NK-92 (cell line): ENCODE results near the gene PRR16.

ENCODE experiments used
- DNase-seq: peaks from one replicate; lab custom pipeline; 2025; ENCODE audit not compliant: unreplicated experiment; lab: John Stamatoyannopoulos, UW

Gene PRR16

GRCh38 chr5:120463006-120463680 is 957 bp upstream of the PRR16 start:
- DNase-seq, result no peak

DNA sequence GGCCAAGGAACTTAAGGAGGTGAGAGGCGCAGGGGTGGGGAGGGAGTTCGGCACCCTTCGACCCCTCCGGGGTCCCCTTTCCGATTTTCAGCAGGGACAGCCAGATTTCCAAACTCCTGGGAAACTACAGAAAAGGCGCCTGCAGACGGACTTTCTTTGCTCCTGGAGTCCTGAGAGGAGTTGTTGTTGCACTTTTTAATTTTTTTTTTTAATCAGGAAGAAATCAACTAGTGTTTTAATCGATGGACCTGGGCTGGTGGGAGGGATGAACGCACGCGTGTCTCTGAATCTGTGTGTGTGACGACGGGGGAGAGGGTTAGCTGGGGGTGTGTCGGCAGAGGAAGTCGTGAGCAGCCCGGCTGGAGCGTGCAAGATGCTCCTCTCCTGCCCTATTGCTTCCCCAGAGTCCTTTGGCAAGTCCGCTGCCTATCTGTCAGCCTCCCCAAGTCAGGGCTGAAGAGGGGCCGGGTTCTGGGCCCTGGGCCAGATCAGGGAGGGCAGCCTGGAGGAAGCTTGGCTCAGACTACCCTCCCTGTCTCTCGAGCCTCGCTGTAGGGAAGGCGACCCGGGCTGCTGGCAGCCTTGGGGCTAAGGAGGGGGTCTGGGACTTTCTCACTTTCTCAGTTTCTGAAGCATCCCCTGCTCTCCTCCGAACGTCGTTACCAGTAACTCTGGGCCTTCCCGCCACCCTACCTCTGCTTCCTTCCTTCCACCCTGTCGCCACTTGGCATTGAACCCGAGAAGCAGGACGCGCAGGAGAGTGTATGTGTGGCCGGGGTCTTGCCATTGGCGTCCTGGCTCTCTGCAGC is 731 bp downstream of the PRR16 start:
- no peak for DNase-seq

GRCh38 chr5:120465436-120465961 is 1.4 kb downstream of the PRR16 start:
- DNase-seq, result no peak

- DNase-seq, result no peak
These were observed 2.4 kb downstream of the PRR16 start for GRCh38 chr5:120466341-120467006.

GRCh38 chr5:120471971-120472370 is 7.9 kb downstream of the PRR16 start:
- DNase-seq, result no peak

- DNase-seq, result no peak
These were observed 8.8 kb downstream of the PRR16 start for GRCh38 chr5:120472911-120473310.

- DNase-seq, result no peak
These were observed 9.2 kb downstream of the PRR16 start for GRCh38 chr5:120473332-120473731.

GRCh38 chr5:120476063-120476462 is 12.0 kb downstream of the PRR16 start:
- DNase-seq, result no peak

DNA sequence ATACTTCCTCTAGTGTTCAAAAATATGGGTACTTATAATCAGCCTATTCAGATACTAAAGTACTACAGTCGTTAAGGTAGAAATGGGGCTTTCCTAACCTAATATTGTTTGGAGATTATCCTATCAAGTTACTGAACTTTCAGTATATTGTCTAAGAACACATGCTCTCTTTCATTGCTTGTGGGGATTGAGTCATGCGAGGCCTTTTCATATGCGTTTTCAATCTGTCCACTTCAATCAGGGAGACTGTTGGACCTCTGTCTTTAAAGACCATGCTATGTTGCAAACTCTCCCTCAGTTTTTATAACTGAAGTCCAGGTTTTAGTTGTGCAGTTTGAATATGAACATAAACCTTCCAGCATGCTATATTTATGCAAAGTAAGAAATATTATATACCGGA is 15.0 kb downstream of the PRR16 start:
- DNase-seq, result no peak

DNA sequence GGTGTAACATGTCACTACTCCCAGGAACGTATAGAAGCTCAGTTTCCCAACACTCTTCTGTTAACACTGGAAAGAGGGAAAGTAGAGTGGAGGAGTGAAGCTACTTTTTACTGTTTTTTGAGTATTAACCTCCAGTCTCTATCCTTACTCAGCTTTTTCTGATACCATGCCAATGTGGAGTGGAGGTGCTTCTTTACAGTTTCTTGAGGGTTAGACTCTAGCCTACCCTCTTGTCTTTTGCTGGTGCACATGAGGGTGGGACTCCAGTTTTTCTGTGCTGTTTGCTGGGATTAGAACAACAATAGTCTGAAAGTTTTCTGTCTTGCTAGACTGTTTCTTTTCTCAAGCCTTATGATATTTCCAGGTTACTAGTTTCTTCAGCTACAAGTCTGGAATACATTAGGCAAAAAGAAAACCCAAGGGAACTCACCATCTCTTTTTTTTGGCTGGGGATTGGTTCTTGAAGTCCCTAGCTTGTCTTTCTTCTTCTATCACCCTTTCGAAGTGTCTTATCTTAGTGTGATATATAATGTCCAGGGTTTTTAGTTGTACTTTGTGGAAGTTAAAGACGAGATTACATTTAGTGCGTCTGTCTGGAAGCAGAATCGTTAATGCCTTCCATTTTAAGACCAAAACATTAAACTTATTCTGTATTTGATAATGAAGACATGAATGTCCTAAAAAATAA is 35.9 kb downstream of the PRR16 start:
- DNase-seq, result no peak

GRCh38 chr5:120502531-120502930 is 38.4 kb downstream of the PRR16 start:
- DNase-seq, result no peak

DNA sequence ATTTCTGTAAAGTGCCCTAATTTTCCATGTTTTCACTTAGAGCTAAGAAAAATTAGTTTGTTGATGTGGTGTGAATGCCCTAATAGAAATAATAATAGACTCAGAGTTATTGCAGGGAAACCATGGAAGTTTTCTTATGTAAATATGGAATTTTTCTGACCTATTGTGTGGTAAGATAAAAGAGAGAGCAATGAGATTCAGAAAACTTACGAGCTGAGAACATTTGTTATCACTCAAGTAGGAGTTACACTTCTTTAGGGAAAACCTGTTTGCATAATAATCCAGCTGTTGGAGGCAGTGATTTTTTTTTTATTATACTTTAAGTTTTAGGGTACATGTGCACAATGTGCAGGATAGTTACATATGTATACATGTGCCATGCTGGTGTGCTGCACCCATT is 39.2 kb downstream of the PRR16 start:
- no peak for DNase-seq

GRCh38 chr5:120504057-120504456 is 40.0 kb downstream of the PRR16 start:
- DNase-seq, result no peak

DNA sequence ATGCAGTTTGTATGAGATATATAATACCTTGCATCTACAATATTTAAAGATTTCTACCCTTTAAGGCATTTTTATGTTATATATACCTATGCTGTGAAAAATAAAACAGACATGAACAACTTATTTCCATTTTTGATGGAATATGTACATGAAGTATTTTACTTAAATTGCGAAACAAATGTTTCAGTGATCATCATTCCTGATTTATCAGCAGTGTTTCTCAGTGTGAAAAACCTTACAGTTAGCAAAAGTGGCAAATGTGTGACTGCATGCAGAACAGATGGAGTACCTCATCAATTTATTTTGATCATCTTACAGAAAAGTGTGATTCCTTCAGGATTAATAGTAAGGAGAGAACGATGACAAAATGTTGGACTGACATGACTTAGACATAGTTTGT is 43.1 kb downstream of the PRR16 start:
- DNase-seq, result no peak

DNA sequence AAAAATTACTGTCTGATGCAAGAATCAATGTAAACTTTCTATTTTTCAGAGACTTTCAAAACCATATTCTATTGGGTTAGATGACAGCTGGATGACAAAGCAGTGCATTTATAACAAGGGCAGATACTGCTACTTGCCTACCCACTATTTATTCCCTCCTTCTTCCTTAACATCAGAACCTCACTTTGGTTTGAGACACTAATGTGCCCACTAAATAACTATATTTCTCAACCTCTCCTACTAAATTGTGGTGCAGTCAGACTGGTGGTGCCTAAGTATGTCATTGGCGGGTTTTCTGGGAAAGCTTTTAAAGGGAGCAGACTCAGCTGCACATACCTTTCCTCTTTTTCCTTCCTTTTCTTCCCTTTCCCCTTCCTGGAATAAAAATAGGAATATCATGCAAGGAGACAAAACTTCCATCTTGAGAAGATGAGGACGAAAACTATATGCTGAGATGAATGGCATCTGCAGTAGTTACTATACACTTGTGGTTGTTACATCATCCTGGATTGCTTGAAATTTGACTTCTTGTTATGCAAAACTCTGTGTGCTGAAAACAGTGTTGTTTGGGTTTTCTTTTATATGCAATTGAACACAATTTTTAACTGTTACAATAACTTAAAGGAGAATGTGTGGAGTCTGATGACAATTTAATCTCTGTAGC is 43.8 kb downstream of the PRR16 start:
- DNase-seq, result no peak

DNA sequence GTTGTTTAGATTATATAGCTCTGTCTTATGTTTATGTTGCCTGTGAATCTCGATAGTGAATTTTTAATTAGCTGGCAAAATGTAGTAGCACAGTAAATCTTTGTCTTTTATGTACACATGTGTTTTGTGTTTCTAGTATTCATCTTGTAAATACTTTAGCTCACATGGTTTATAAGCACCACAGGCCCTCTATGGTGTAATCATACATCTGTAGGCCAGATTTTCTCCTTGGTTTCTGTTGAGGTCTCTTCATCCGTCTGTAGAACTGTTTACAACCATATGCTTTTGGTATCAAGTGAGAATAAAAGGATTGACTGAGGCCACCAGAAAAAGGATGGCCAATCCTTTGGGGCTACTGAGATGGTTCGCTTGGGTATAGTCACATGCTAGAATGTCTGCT is 45.0 kb downstream of the PRR16 start:
- DNase-seq, result no peak

DNA sequence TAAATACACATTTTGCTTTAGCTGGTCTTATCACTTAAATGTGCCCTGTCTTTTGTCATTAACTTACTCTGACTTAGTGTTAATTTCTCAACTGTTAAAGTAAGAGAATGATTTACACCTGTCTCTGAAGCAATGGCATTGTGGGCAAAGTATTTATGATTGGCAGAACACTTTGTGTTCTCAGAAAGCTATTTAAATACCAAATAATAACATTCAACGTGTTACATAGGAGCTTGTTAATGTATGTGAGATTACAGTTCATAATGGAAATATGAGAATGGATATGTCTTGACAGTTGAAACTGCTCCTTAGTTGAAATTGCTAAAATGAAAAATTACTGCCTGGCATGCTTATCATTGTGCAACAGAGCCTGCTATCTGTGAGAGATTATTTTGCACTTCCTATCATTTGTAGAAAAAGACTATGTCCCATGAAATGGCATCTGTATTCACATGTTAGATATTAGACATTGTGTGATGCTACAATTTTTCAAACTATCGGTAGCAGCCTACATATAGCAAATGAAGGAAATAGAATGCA is 46.1 kb downstream of the PRR16 start:
- DNase-seq, result no peak

GRCh38 chr5:120510994-120511686 is 47.0 kb downstream of the PRR16 start:
- no peak for DNase-seq

- no peak for DNase-seq
These were observed 48.0 kb downstream of the PRR16 start for GRCh38 chr5:120512068-120512467.
